A172 (cell line): ENCODE results near the gene TIFAB. TPM values are rescaled to one million over a fixed set of nuclear protein-coding genes. Genes with fewer than 3 reads are reported as not detected.
A peak's percentile ranks its signal among the peaks of the same experiment; 100 is the strongest.
"Not testable (repeated sequence)": the region's sequence is repeated elsewhere in the genome, so short reads cannot be mapped to it uniquely, and the experiment has no call there.

ENCODE experiments used
- DNase-seq: peaks from one replicate; pipeline ENCODE4 v3.0.0-alpha.2; 2015; ENCODE audit warnings: low spot score
- total RNA-seq: library from RNA; depleted of rRNA; stranded (reverse); fragments of >200 nt; shearing (Covaris generic); gene quantifications from 2 replicates; pipeline ENCODE4 v1.2.3, GENCODE V29; 2014; rRNA removed

The TIFAB gene, protein sequence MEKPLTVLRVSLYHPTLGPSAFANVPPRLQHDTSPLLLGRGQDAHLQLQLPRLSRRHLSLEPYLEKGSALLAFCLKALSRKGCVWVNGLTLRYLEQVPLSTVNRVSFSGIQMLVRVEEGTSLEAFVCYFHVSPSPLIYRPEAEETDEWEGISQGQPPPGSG
- not detected in 2 replicates for total RNA-seq

DNA sequence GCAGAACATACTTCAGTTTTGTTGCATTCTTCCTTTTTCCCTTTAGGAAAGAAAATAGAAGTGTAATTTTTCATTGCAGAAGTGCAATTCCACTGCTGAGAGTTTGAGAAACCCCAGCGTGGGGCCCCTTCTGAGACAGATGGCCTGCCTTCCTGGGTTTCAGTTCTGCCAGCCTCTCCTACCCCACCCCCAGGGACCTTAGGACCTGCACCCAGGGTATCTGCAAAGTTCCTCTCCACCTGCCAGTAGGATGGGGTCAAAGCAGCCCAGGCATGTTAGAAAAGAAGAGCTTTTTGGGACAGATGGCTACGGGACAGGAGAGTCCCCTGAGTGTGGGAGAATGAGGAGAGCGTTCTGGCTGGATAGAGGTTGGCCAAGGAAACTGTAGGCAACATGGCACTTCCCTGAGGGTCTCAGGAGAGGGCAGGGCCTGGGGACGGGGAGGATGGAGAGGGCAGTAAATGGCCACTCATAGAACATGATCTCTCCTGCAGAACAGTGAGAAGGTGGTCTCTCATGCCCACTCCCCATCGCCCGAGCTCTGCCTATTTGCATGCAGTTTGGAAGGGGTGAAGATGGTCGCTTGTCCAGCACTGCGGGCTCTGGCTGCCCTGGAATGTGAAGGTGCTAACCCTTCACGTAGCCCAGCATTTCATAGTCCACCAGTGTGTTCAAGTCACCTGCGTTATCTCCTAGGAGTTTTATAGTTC is at the start of gene TIFAB:
Gene TIFAB (minus strand): TSS at position 31 of the 710 bp plus-strand sequence. CDS start 2,412 bp downstream, outside the sequence.
- DNase-seq = no peak

DNA sequence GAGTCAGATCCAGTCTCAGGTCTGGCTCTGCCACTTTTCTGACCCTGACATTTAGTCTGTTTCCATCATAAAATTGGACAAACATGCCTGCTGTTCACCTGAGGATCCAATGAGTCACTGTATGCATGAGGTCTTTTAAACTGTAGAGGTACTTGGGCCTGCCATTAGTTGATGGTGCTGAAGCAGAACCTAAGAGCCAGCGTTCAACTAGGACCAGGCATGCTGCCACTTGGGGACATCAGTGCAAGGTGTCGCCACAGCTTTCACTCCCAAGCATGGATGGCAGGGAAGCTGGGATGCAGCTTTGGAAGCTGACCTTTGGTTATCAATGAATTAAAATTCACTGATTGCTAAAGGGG is 46.5 kb upstream of the TIFAB start:
- DNase-seq = no peak

DNA sequence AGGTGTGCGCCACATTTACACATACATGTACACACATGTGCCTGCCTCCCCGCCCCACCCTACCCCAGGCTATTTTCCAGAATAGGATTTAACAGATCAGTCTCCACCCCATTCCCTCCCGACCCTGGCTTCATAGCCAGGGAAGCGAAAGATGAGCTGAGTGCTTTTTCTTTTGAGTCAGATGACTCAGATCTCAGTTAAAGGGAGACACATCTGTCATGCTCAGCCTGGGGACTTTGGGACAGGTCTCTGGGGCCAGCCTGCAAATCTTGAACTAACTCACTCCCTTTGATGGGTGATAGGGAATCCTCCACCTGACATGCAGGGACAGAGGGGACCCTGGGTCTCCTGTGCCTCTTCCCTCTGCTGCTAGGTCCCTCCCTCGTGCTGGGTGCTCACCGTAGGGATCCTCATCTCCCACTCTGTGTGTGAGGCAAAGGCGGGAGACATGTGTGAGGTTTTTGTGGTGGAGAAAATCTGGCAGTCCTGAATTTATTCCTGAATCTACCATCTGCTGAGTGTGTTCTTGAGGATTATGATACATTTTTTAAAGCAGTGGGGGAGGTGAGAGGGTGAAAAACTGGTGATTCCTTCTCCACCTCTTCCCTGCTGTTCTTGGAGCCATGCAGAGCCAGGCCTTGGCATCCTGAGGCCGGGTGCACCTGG is 46.0 kb upstream of the TIFAB start:
- DNase-seq = no peak

DNA sequence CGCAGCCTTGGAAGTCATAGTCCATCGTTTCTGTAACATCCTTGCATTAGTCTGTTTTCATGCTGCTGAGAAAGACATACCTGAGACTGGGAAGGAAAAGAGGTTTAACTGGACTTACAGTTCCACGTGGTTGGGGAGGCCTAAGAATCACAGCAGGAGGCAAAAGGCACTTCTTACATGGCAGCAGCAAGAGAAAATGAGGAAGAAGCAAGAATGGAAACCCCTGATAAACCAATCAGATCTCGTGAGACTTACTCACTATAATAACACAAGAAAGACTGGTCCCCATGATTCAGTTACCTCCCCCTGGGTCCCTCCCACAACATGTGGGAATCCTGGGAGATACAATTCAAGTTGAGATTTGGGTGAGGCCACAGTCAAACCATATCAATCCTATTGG is 43.4 kb upstream of the TIFAB start:
- not testable (repeated sequence) for DNase-seq

DNA sequence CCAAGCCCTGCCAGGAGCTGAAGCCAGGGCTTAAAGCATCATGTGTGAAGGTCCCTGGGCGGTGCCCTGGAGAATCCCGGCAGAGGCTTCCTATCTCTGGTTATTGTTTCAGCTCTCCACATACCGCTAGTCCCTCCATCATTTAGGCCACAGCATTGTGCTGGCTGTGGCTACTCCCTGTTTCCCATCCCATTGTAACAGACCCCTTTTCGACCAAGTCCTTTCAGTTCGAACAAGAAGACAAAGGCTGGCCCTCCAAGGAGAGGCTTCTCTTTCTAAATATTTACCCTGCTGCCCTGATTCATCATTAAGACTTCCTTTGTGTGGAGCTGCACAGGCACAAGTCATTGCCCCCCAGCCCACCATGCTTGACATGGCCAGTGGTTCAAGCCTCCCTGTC is 42.0 kb upstream of the TIFAB start:
- no peak for DNase-seq

DNA sequence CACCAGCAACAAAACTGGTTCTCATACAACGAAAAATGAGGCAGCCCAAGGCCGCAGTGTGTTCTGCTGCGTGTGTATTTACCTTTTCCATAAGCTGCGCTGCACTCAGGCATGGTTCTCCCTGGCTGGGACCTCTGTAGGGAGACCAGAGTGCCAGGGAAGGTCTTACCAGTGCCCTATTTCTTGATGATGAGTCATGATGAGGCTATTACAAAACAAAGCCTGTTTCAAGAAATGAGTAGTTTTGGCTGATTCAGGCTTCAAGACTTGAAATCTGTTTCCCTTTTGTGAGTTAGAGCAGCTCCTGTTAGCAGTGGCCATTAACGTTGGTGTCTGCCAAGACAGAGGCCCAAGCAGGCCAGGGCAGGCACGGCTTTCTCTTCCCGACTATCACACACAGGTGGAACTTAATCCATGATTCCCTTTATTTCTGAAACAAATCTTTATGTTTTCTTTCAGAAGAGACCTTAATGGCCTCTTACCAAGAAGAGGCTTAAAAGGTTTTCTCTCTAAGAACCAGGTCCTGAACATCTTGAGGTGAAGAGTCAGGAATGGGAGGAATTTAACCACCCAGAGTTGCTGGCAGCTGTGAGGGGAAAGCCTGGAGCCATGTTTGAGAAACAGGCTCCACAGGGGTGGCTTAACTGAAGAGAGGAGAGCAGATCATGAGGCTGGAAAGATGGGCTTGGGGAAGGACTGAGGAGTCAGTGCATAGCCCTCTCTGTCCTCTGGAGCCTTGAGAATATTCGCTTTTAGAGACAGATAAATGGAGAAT is 41.4 kb upstream of the TIFAB start:
- DNase-seq = peak; percentile 85

DNA sequence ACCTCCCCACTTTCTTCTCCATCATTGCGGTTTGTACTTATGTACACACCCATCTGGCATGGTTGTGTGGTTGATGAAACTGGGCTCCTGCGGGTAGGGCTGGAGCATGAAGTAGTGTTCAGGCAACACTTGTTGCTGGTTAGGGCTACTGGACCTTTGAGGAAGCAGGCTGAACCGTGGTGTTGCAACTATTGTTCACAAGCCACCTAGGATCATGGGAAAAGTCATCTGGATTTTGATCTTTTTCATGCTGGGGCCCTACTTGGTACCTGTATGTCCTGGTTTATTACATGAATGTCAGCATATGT is 40.1 kb upstream of the TIFAB start:
- no peak for DNase-seq

DNA sequence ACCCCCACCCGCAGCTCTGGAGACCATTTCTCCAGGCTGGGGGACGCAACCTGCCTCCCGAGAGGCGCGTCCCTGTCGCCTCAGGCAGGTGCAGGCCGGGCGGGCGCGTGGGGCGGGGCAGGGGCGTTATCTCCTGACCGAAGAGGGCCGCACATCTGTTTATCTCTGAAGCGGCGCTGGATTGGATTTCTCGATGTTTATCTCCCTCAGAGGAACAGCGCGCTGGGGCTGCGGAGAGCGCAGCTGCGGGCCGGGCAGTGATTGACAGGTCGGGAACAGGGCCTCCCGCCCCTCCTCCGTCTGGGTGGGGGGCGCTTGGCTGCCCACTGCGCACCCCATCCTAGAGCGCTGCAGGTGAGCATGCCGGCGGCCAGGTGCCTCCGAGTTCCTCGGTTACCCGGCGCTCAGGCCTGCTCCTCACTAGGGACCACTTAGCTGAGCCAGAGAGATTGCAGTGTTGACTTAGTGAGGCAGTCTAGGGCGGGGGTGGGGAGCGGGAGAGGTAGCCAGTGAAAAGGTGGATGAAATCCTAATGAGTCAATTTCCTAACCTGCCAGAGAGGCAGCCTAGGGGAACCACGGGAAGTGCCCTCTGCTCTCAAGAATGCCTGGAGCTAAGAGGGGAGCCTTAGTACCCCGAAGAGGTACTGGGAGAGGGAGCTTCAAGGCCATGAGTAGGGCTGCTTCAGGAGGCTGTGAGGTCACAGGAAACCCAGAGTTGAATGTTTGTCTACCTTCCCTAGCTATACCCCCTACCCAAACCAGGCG is 39.6 kb upstream of the TIFAB start:
- DNase-seq = peak; percentile 15

DNA sequence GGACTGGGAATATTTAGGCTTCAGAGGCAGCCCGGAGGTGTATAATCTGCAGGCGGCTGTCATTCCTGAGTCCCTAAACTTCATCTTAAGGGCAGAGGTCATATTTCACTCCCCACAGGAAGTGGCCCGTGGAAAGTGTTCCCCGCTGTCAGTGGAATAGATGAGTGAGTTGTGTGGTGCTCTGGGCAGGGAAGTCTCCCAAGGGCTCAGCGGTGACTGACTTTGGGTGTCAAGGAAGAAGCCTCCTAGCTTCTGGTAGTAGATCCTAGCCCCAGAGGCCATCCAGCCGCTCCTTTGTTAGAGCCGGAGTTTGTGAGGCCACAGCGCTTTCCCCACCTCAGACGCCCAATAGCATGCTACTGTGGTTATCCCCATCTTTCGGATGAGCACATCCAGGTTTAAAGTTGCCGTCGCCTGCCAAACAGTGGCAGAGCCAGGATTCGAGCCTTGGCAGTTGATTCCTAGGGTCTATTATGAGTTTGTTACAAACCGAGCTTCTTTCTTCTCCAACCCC is 38.9 kb upstream of the TIFAB start:
- DNase-seq = no peak

DNA sequence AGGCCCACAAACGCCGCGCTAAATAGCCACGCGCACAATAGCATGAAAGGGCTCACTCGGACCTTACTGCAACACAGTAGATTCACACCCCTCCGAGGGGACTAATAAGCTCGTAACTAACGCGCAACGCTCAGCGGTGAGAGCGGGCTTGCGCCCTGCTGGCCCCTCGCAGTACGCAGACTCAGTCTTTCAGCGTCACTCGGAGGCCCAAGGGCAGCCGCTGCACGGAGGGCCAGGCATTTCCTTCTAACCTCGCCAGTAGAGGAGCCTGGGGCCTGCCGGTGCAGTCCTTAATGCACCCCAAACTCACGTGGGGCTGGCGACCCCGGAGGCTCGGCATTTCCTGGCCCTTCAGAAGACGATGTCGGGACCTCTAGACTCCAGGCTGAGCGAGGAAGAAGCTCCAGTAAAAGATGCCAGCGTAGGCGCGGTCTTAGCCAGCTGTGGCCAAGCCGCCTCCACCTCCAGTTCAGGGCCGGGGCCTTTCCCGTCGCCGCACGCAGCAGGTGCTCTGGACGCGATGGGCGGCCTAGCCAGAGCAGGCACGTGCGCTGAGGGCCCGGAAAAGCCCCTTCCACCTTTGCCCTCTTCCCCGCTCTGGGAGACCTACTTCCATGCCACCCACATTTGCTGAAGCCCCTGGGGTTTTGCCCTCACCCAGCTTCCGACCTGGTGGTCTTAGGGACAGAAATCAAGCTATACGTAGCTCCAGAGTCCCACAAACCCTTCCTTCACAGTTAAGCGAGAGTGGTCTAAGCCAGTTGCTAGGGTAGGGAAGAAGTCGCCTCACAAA is 38.3 kb upstream of the TIFAB start:
- no peak for DNase-seq

DNA sequence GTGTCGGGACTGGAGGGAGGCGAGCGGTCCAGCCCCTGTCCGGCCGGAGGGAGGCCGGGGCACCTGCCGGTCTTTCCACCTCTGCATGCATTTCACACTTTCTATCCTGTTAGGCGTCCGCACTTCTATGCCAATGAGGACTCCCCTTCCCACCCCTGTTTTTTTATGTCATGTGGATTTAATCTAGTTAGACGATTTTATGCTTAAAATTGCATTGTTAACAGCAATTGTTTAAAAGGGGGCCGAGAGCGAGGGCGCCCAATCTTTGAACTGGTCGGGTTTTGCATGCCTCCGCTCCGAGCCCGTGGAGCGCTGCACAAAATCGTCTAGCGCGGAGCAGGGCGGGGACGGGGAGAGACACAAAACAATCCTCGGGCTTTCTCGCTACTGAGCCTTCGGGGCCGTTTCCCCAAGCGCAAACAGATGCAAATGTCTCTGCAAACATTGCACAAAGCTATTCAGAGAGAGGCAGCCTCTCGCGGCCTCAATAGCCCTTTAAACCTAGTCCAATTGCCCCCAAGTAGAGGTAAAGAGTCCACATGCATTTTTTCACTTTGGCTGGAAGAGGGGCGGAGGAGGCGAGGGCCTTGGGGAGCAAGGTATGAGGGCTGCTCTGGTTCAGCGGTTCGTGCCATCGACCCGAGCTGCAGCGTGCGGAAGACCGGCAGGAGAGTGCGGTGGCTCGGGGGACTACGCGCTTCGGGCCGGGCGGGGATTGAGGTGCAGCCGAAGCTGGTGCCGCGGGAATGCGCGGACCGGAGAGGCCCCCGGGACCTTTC is 37.5 kb upstream of the TIFAB start:
- DNase-seq = no peak

DNA sequence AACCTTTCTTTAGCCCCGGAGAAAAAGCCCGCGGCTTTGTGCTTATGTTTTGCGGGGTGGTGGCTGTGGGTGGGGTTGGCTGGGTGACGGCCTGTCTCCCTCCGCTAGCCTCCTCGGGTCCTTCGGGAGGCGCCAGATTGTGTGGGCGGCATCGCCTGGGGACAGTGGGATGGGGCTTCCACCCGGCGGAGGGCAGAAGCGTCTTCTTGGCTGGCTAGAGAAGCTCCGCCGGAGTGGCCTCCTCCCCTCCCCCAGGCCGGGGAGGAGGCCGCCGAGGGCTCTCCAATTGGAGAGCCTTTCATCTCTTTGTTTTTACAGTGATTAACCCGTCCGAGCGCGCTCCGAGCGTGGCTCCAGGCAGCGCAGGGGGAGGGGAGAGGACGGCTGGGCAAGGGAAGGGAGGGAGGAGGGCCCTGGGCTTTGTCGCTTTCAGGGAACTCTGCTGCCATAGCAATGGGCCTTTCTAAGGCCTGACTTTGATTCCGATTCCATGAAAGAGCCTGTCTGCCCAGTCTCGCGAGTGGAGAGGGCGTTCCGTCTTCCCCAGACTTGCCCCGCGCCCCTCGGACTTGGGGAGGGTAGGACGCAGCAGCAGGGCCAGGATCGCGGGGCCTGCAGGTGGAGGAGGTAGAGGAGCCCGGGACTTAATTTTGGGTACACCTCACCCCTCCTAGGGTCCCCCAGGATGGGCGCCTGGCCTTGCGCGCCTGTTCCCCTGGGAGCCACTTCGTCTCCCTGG is 36.7 kb upstream of the TIFAB start:
- DNase-seq = peak; percentile 71

DNA sequence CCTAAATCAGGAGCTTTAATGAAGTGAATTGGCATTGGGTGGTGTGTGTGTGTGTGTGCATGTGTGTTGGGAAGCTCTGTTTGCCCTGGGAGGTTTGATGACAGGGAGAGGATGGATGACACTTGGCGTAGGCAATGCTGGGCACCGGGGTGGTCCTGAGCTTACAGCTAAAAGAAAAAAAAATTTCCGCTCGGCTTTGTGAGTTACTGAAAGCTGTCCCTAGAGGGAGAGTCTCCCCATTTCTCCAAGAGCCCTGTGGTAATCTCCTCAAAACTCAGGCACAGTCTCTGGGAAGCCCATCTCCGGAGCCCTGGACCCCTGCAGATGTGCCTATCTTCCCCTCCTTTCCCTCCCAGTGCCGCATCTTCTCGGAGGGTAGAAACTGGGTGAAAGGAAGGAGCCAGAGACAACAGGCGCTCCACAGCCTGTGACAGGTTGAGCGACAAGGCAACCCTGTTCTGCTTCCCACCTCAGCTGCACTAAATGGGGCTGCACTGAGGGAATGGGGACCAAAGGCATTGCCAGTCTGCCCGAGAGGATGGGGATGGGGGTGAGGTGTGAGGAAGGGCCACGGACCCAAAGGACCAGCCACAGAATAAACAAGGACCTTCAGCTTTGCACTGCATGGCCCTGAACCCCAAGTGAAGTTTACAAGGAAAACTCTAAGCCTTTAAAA is 35.8 kb upstream of the TIFAB start:
- no peak for DNase-seq

DNA sequence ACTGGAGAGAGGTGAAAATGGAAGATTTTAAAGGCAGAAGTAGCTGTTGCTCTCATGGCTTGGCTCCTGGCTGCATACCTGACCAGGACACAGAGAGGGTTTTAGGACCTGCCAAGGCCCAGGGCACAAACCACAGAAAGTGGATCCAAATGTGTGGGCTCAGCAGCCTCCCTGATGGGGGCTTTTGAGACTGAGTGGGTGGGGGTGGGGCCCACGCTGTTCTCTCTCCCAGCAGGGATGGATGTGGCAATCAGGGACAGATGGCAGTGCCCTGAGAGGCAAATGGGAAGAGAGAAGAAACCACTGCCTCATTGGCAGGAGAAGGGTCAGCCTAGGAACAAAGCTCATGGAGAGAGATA is 34.9 kb upstream of the TIFAB start:
- DNase-seq = no peak

DNA sequence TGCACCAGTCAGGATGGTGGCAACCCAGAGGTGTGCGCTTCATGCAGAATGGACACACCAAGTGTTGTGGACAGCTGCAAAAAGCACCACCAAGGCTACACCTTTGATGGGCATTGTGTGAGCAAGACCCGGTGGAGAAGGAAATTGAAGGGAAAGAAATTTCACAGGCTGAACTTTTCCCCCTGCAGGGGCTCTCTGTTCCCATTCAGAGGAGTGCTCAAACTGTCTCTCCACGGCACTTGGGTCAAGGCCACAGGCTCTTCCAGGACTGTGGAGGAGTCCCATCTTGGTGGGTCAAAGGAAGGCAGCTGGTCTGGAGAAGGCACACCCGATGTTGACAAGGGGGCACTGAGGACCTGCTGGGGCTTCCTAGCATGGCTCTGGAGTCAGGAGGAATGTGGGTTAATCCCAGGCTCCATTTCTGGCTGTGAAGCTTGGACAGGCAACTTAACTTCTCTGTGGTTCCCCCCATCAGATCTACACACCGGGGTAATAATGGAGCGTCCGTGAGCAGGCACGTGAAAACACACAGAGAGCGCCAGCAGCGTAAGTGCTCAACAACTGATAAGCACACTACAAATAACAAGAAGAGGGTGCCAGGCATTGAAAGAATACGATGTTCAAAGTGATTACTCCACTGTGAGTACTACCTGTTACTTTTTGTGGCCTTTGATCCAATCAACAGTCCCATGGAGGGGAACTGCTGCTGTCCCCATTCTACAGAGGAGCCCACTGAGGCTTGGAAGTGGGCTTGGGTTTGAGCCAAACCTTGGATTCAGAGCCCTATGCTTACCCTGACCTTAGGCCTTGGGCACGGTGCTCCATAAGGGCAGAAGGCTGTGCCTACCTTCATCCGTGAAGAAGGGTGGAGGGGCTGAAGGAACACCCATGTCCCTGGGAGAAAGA is 34.2 kb upstream of the TIFAB start:
- DNase-seq = no peak

DNA sequence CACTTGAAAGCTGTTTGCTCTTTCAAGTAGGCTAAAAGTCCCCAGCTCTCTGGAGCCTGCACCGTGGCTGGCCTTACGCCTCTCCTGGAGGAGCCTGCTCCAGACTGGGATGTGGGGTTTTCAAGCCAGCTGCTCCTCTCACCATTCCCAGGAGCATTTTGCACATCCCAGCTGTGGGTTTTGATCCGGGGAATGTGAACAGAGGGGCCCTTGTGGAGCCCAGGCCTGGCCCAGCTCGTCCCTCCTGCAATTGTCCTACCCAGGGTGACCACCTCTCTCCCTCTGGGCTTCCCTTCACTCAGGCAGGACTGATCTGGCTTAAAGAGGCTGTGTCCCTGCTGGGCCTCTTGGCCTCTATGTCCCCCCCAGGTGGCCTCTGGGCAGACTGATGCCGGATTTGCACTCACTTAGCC is 32.5 kb upstream of the TIFAB start:
- no peak for DNase-seq

DNA sequence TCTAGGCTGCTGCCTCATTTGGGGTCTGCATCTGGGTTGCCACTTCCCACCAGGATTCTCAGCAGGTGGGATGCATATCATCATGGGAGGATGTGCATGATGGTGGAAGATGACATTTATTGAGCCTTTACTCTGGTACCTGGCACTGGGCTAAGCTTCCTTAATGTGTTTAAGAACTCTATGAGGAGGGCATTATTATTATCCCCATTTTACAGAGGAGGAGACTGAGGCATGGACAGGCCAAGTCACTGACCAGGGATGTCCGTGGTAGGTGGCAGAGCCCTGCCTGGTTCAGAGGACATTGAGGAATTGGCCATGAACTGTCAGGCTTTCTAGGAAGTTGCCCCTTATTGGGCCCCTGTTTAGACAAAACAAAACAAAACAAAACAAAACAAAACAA is 31.1 kb upstream of the TIFAB start:
- no peak for DNase-seq
